ENCODE results near the gene FADS3. TPM values are rescaled to one million over a fixed set of nuclear protein-coding genes. Genes with fewer than 3 reads are reported as not detected.

FADS3 gene
- total RNA-seq, 1 experiment from 2014 or later: 50.0 TPM

DNA sequence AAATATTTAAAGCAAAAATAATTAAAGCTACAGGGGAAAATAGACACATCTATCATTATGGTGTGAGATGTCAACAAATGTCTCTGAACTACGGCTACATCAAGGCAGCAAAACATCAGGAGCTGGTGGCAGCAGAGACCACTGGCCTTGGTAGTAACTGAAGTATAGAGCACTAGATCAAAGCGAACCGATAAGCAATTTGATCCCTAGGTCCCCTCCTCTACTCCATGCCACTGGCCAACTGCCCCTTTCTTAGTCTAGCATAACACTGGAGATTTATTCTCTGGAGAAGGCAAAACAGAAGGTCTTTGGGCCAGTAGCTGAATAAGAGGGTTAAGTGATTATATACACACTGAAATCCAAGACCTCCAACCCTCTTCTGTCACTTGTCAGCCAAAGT, 39.6 kb upstream of the FADS3 start:
- ATAC-seq (no peak), DNase-seq (ENCODE audit: low spot score) (no peak)
- no peak overlapping the region for H3K27ac Mint-ChIP-seq
- H3K27me3 Mint-ChIP-seq (ENCODE audit: low read depth): peaks cover 4% of the 10 kb centered on the region
- POLR2A ChIA-PET: no interaction called here
- CTCF ChIA-PET: interaction anchor here (0.8 to 2.7 kb wide), 3 partner anchors 17 to 151 kb away, joined by 3 to 10 read pairs (median 7); no protein-coding TSS in a partner anchor
- H3K36me3 Mint-ChIP-seq: peaks cover 6% of the 10 kb centered on the region; the same call in 1 of the 2 replicates
- peaks cover 10% of the 10 kb centered on the region for H3K4me1 Mint-ChIP-seq
- no peak overlapping the region for H3K4me3 Mint-ChIP-seq
- peaks cover 16% of the 10 kb centered on the region for H3K9me3 Mint-ChIP-seq
- TF ChIP-seq, protein P1, sequence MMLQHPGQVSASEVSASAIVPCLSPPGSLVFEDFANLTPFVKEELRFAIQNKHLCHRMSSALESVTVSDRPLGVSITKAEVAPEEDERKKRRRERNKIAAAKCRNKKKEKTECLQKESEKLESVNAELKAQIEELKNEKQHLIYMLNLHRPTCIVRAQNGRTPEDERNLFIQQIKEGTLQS (CRISPR knock-in tag; conservative IDR thresholded peaks at IDR 0.05): no peak
- TF ChIP-seq NFATC4 (CRISPR knock-in tag; IDR thresholded peaks at IDR 0.05) (no peak), NR1H2 (CRISPR knock-in tag; IDR thresholded peaks at IDR 0.05) (no peak), NFE2L1 (CRISPR knock-in tag; IDR thresholded peaks at IDR 0.05) (no peak), ETV6 (CRISPR knock-in tag; IDR thresholded peaks at IDR 0.05) (no peak), ZNF232 (CRISPR knock-in tag; IDR thresholded peaks at IDR 0.05) (no peak), TP53 (CRISPR knock-in tag; IDR thresholded peaks at IDR 0.05) (no peak)
- TF ChIP-seq, protein P2, sequence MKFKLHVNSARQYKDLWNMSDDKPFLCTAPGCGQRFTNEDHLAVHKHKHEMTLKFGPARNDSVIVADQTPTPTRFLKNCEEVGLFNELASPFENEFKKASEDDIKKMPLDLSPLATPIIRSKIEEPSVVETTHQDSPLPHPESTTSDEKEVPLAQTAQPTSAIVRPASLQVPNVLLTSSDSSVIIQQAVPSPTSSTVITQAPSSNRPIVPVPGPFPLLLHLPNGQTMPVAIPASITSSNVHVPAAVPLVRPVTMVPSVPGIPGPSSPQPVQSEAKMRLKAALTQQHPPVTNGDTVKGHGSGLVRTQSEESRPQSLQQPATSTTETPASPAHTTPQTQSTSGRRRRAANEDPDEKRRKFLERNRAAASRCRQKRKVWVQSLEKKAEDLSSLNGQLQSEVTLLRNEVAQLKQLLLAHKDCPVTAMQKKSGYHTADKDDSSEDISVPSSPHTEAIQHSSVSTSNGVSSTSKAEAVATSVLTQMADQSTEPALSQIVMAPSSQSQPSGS (CRISPR knock-in tag; IDR thresholded peaks at IDR 0.05; ENCODE audit: borderline replicate concordance, low read depth): no peak
- TF ChIP-seq, protein P3, sequence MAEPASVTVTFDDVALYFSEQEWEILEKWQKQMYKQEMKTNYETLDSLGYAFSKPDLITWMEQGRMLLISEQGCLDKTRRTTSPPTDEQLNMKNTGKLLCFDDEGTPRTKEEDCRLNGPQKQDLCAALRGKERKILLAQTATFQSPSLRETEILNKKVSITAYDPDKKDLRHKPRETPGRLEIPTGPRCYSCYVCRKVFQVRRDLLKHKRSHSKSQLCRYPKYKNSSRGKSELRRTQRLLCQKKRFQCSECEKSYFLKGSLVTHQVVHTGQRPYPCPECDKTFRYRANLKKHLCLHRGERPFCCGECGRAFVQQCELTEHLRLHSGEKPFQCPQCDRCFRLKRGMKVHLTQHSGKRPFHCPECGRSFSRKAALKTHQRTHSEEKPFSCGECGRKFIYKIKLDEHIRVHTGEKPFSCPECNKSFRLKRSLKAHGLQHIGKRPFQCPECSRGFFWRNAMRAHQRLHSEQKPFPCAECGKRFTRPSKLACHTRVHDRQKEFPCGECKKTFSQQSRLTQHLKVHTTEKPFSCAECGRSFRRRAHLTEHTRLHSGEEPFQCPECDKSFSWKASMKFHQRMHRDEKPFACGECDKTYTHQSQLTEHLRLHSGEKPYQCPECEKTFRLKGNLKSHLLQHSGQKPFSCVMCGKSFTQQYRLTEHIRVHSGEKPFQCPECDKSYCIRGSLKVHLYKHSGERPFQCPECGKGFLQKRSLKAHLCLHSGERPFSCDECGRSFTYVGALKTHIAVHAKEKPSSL (CRISPR knock-in tag; conservative IDR thresholded peaks at IDR 0.05): no peak
- TF ChIP-seq, protein P4, sequence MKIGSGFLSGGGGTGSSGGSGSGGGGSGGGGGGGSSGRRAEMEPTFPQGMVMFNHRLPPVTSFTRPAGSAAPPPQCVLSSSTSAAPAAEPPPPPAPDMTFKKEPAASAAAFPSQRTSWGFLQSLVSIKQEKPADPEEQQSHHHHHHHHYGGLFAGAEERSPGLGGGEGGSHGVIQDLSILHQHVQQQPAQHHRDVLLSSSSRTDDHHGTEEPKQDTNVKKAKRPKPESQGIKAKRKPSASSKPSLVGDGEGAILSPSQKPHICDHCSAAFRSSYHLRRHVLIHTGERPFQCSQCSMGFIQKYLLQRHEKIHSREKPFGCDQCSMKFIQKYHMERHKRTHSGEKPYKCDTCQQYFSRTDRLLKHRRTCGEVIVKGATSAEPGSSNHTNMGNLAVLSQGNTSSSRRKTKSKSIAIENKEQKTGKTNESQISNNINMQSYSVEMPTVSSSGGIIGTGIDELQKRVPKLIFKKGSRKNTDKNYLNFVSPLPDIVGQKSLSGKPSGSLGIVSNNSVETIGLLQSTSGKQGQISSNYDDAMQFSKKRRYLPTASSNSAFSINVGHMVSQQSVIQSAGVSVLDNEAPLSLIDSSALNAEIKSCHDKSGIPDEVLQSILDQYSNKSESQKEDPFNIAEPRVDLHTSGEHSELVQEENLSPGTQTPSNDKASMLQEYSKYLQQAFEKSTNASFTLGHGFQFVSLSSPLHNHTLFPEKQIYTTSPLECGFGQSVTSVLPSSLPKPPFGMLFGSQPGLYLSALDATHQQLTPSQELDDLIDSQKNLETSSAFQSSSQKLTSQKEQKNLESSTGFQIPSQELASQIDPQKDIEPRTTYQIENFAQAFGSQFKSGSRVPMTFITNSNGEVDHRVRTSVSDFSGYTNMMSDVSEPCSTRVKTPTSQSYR (CRISPR knock-in tag; IDR thresholded peaks at IDR 0.05): no peak
- TF ChIP-seq, protein P5, sequence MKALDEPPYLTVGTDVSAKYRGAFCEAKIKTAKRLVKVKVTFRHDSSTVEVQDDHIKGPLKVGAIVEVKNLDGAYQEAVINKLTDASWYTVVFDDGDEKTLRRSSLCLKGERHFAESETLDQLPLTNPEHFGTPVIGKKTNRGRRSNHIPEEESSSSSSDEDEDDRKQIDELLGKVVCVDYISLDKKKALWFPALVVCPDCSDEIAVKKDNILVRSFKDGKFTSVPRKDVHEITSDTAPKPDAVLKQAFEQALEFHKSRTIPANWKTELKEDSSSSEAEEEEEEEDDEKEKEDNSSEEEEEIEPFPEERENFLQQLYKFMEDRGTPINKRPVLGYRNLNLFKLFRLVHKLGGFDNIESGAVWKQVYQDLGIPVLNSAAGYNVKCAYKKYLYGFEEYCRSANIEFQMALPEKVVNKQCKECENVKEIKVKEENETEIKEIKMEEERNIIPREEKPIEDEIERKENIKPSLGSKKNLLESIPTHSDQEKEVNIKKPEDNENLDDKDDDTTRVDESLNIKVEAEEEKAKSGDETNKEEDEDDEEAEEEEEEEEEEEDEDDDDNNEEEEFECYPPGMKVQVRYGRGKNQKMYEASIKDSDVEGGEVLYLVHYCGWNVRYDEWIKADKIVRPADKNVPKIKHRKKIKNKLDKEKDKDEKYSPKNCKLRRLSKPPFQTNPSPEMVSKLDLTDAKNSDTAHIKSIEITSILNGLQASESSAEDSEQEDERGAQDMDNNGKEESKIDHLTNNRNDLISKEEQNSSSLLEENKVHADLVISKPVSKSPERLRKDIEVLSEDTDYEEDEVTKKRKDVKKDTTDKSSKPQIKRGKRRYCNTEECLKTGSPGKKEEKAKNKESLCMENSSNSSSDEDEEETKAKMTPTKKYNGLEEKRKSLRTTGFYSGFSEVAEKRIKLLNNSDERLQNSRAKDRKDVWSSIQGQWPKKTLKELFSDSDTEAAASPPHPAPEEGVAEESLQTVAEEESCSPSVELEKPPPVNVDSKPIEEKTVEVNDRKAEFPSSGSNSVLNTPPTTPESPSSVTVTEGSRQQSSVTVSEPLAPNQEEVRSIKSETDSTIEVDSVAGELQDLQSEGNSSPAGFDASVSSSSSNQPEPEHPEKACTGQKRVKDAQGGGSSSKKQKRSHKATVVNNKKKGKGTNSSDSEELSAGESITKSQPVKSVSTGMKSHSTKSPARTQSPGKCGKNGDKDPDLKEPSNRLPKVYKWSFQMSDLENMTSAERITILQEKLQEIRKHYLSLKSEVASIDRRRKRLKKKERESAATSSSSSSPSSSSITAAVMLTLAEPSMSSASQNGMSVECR (CRISPR knock-in tag; IDR thresholded peaks at IDR 0.05; ENCODE audit: borderline replicate concordance): no peak
- TF ChIP-seq, protein P6, sequence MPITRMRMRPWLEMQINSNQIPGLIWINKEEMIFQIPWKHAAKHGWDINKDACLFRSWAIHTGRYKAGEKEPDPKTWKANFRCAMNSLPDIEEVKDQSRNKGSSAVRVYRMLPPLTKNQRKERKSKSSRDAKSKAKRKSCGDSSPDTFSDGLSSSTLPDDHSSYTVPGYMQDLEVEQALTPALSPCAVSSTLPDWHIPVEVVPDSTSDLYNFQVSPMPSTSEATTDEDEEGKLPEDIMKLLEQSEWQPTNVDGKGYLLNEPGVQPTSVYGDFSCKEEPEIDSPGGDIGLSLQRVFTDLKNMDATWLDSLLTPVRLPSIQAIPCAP (CRISPR knock-in tag; IDR thresholded peaks at IDR 0.05): no peak

DNA sequence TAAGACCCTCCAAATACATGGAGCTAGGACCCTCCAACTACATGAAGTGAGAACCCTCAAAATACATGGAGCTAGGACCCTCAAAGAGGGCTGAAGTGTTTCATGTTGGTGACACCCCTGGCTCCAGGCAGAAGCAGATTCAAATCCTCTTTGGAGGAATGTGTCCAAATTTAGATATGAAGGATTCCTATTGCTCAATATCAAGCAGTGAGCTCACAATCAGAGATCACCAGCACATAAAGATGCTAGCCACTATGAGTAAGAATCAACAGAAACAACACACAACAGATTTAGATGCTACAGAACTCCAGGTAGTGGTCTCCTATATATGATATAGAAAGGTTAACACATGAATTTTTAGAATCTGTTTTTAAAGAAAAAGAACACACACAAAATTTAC, 37.3 kb upstream of the FADS3 start:
- ChIA-PET POLR2A (no interaction called here), CTCF (interaction anchor here (0.6 to 1.9 kb wide), 6 partner anchors 19 to 933 kb away, joined by 4 to 23 read pairs (median 4); no protein-coding TSS in a partner anchor)
- peaks cover 28% of the 10 kb centered on the region for H3K4me1 Mint-ChIP-seq
- H3K27me3 Mint-ChIP-seq (ENCODE audit: low read depth): peaks cover under 1% of the 10 kb centered on the region; the same call in 1 of the 2 replicates
- H3K4me3 Mint-ChIP-seq: no peak overlapping the region
- peaks cover 8% of the 10 kb centered on the region for H3K9me3 Mint-ChIP-seq
- ATAC-seq (no peak), DNase-seq (ENCODE audit: low spot score) (no peak)
- no peak overlapping the region for H3K27ac Mint-ChIP-seq
- peaks cover 6% of the 10 kb centered on the region; the same call in 1 of the 2 replicates for H3K36me3 Mint-ChIP-seq
- TF ChIP-seq, protein P1 (CRISPR knock-in tag; conservative IDR thresholded peaks at IDR 0.05): no peak
- TF ChIP-seq ZNF263 (CRISPR knock-in tag; IDR thresholded peaks at IDR 0.05; ENCODE audit: low read depth): no peak
- TF ChIP-seq TP53 (CRISPR knock-in tag; IDR thresholded peaks at IDR 0.05): no peak
- TF ChIP-seq, protein P7, sequence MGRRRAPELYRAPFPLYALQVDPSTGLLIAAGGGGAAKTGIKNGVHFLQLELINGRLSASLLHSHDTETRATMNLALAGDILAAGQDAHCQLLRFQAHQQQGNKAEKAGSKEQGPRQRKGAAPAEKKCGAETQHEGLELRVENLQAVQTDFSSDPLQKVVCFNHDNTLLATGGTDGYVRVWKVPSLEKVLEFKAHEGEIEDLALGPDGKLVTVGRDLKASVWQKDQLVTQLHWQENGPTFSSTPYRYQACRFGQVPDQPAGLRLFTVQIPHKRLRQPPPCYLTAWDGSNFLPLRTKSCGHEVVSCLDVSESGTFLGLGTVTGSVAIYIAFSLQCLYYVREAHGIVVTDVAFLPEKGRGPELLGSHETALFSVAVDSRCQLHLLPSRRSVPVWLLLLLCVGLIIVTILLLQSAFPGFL (CRISPR knock-in tag; IDR thresholded peaks at IDR 0.05; ENCODE audit: borderline replicate concordance): no peak
- TF ChIP-seq, protein P8, sequence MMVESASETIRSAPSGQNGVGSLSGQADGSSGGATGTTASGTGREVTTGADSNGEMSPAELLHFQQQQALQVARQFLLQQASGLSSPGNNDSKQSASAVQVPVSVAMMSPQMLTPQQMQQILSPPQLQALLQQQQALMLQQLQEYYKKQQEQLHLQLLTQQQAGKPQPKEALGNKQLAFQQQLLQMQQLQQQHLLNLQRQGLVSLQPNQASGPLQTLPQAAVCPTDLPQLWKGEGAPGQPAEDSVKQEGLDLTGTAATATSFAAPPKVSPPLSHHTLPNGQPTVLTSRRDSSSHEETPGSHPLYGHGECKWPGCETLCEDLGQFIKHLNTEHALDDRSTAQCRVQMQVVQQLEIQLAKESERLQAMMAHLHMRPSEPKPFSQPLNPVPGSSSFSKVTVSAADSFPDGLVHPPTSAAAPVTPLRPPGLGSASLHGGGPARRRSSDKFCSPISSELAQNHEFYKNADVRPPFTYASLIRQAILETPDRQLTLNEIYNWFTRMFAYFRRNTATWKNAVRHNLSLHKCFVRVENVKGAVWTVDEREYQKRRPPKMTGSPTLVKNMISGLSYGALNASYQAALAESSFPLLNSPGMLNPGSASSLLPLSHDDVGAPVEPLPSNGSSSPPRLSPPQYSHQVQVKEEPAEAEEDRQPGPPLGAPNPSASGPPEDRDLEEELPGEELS (CRISPR knock-in tag; IDR thresholded peaks at IDR 0.05): no peak
- TF ChIP-seq, protein P9, sequence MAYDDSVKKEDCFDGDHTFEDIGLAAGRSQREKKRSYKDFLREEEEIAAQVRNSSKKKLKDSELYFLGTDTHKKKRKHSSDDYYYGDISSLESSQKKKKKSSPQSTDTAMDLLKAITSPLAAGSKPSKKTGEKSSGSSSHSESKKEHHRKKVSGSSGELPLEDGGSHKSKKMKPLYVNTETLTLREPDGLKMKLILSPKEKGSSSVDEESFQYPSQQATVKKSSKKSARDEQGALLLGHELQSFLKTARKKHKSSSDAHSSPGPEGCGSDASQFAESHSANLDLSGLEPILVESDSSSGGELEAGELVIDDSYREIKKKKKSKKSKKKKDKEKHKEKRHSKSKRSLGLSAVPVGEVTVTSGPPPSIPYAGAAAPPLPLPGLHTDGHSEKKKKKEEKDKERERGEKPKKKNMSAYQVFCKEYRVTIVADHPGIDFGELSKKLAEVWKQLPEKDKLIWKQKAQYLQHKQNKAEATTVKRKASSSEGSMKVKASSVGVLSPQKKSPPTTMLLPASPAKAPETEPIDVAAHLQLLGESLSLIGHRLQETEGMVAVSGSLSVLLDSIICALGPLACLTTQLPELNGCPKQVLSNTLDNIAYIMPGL (CRISPR knock-in tag; IDR thresholded peaks at IDR 0.05): no peak
